HuH-7.5 (cell line): ENCODE data around the gene DDX51.
"Not testable (repeated sequence)": the region's sequence is repeated elsewhere in the genome, so short reads cannot be mapped to it uniquely, and the experiment has no call there.

Experiments used
- DNase-seq: peaks from one replicate; pipeline ENCODE4 v3.0.0; 2011; ENCODE audit warnings: low spot score

DDX51 gene

GRCh38 chr12:132140918-132141841, 2.9 kb downstream of the DDX51 start:
- DNase-seq, result no peak

DNA sequence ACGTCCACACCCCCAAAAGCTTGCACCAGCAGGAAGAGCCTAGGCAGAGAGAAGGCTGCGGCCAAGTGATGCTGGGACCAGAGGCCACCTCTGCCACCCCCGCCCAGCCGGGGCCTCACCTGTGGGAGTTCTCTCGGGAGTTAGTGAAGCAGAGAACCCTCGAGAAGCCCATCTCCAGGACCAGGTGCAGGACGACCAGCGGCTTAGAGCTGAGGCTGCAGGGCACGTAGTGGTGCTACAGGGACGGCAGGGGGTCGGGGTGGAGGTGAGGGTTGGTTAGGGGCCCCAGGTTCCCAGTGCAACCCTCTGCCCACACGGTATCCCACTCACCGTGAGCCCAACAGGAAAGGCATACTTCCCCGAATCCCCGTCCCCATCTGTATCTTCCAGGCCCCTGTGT, 3.6 kb downstream of the DDX51 start:
- DNase-seq, result no peak

DNA sequence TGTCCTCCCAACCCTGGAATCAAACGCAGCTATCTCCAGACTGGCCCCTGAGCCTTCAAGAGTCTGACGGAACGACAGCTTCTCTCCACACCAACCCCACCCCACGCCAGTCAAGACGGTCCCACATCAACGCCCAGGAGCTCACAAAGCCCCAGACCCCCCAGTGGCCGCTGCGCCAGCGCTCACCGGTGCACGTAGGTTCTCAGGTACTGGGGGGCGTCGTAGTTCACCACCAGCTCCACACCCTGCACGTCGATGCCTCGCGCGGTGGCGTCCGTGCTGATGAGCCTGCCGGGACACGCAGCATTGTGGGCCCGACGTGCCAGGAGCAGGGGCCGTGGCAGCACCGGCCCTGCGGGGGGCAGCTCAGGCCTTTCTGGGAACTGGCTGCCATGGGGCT, 4.2 kb downstream of the DDX51 start:
- DNase-seq, result no peak

GRCh38 chr12:132138941-132139871, 4.9 kb downstream of the DDX51 start:
- no peak for DNase-seq

- no peak for DNase-seq
Observed at GRCh38 chr12:132137483-132138125, 6.5 kb downstream of the DDX51 start.

DNA sequence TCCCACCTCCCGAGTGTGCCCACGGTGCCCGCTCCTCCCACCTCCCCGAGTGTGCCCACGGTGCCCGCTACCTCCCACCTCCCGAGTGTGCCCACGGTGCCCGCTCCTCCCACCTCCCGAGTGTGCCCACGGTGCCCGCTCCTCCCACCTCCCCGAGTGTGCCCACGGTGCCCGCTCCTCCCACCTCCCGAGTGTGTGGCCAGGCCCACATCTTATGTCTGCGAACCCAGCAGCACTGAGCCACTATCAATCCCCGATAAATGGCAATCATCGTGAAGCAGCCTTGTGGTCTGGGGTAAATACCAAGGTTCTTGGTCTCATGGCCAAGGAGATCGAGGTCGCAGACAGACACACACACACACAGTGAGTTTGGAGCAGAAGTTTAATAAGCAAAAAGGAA, 7.9 kb downstream of the DDX51 start:
- DNase-seq, result not testable (repeated sequence)

GRCh38 chr12:132134653-132135183, 9.4 kb downstream of the DDX51 start:
- DNase-seq, result not testable (repeated sequence)

DNA sequence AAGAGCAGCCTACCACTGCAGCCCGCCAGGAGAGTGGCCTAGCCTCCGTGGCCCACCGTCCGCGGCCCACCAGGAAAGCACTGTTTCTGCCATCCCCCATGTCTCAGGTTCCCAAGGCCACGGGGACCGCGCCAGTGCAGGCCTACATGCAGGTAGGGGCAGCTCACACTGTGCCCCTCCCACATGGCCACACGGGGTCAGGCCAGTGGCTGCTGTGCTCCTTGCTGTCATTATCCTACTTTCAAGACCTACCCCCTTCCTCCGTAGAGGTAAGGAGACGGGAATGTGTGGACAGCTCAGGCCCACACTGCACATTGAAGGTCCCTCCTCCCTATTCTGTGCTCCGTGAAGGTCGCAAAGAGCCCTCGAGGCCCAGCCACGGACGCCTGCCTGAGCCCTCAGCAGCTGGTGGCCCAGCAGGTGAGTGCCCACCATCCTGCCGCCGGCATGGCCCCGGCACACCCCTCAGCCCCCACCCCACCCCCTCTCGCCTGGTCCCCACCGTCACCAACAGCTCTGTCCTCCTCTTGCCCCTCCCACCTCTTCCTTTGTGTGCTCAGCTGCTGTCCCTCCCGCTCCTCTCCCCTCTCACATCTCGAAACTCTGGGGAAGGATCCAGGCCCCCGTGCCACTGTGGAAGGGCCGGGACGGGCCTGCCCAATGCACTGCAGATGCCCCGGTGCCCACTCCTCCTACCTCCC, 10.0 kb downstream of the DDX51 start:
- no peak for DNase-seq

DNA sequence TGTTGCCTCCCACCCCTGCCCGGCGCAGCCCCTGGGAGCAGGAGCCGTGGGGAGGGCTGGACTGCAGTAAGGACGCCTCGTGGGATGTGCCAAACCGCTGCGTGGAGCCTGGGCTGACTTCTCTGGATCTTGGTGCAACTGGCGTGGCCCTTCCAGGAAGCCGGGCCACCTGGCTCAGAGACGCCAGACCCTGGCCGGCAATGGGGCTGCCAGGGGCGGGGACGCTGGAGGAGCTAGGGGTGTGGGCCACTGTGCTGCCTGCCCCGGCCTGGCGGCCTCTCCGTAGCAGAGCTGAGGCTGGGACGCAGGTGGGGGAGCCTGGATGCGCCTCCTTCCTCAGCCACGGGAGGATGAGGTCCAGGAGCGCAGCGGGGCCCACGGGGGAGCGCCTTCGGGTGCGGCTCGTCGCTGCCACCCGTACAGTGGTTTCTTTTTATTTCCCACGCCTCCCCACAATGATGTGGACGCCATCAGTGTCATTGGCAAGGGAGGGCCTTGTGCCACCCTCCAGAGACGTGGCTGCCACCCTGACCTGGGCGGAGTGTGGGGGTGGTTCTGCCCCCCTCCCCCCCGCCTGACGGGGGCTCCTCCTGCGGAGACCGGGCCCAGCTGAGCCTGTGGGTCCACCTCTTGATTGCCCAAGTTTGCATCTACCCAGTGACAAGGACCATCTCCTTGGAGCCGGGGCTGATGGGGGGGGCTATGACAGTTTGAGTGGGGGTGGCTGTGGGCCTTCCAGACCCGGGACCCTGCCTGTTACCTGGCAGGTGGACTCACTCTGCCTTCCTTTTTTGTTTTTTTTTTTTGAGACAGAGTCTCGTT, 11.3 kb downstream of the DDX51 start:
- no peak for DNase-seq

GRCh38 chr12:132131952-132132351, 12.2 kb downstream of the DDX51 start:
- no peak for DNase-seq

GRCh38 chr12:132131229-132131628, 12.9 kb downstream of the DDX51 start:
- DNase-seq, result no peak

- no peak for DNase-seq
Observed at GRCh38 chr12:132130690-132131089, 13.4 kb downstream of the DDX51 start.

DNA sequence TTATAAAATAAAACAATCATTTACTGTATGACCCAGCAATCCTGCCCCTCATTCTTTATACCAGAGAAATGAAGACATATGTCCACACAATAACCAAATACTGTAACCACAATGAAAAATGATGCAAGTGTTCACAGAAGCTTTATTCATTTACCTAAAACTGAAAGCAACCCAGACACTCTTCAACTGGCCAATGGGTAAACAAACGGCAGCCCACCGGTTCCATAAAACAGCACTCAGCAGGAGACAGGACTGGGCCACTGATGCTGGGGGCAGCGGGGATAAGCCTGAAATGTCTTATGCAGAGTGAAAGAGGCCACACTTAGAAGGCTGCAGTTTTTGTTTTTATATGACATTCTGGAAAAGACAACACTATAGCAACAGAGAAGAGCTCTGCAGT, 15.1 kb downstream of the DDX51 start:
- DNase-seq, result no peak

DNA sequence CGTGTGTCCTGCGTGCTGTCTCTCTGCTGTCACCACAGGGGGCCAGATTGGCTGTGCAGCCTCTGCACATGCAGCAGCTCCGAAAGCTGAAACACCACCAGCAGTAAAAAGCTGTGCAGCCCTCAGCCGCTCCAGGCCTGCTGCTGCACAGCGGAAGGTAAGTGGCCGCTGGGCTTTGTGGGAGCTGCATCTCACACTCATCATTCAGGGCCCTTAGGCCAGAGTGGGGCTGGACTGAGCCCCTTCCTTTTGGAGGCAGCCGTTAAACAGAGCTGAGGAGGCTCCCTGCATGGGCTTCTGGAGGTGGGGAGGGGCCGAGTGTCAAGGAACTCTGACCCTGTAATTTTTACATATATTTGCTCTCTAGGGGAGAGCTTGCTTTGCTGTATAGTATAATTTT, 17.1 kb downstream of the DDX51 start:
- no peak for DNase-seq

DNA sequence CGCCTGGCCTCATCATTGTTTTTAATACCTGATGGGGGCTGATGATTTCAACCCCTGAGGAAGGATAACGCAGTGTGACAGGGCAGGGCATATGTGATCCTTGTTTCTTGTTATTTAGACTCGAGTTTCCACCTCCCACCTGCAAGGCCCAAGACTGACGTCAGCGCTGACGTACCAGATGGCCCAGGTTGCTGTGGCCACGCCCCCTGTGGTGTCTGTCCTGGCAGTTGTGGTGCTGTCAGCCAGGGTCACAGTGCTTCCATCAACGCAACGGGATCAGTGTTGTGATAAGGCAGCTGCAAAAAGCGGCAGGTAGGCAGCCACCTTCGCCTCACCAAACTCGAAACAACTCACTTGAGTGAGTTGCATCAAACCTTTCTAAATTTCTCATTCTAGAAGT, 18.4 kb downstream of the DDX51 start:
- DNase-seq, result no peak

DNA sequence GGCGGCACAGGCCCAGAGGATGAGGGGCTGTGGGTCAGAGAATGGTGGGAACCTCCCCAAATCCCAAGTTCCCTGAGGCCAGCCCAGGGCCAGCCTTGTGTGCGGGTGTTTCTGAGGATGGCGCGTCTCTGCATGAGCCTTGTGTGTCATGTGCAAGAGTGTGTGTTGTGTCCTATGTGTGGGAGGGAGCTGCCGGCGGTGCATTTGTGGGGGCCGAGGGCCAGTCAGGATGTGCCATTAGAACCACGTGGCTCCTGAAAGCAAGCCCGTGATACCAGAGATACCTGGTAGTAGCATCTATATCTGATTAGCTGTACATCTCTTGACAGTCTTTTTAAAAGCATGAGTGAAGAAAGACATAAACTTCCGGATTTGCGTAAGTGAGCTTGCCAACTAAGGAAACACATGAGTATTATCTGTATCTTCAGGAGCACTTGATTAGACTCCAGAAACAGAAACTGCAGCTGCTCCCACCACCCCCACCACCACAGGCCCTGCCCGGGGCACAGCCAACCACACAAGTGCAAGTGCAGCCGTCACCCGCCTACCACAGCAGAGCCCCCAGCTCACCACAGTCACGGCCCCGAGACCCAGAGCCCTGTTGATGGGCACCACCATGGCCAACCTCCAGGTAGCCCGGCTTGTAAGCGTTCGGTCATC, 19.2 kb downstream of the DDX51 start:
- no peak for DNase-seq

DNA sequence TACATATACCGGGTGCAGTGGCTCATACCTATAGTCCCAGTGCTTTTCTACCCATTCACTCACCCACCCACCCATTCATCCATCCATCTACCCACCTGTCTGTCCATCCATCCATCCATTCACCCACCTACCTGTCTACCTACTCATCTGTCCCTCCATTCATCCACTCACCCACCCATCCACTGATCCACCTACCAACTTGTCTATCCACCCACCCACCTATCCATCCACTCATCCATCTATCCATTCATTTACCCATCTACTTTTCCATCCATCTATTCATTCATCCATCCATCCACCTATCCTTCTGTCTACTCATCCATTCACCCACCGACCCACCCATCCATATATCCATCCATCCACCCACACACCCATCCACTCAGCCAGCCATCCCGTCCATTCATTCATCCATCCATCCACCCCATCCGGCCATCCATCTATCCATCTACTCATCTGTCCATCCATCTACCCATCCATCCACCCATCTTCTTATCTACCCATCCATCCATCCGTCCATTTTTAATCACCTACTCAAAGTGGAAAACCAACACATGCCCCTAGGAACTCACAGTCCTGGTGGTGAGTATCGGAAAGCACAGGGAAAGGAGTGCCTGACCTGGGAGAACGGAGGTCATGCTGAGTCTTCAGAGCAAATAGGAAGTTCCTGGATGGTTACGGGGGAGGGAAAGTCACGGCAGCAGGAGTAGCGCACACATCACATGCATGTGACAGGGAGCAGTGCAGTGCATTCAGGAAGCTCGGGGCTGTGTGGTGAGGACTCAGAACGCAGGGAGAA, 20.0 kb downstream of the DDX51 start:
- DNase-seq, result no peak

DNA sequence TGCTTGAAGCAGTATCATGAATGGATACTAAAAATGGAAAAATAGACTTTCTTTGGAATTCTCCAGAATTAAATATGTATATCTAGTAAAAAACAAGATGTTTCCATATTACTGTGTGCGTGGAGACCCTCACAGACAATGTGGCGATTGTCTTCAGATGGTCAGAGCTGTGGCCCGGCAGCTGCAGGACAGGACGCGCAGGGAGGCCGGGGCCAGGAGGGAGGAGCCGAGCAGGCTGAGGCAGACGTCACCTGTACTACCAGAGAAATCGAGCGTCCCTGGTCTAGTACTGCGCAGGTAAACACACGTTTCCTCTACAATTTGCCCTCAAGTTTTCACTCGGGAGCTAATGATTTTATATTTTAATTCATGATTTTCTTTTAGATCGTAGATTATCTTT, 22.8 kb downstream of the DDX51 start:
- DNase-seq, result no peak

- DNase-seq, result no peak
Observed at GRCh38 chr12:132118876-132119275, 25.2 kb downstream of the DDX51 start.
